ENCODE measurements around the gene TBRG4.

Gene TBRG4

DNA sequence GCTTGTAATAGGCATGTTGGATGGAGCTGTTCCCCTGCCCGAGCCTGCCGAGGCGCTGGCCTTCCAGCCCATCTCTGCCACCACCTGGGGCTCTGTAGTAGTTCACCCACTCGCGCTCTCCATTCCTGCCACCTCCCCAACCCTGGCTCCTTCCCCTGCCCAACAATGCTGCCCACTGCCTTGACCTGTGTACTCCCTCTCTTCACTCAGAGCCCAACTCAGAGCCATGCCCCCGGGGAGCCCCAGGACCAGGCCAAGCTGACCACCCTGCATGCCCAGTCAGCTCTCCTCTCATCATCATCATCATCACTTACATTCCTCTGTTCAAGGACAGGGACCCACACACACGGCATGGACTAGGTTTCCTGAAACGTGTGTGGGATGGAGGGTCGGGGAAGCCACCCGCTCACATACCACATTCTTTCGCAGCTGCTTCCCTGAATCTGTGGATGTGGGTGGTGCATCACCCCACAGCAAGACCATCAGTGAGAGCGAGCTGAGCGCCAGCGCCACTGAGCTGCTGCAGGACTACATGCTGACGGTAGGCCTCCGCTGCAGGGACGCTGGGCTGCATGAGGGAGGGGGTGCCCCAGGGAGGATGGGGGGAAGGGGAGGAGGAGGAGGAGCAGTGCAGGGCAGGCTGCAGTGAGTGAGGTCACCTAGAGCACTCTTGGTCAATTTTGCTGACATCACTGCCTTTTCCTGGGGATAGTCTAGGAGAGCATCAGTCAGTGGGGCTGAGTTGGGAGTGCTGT, 38.3 kb downstream of the TBRG4 start:
- DNase-seq = no peak

DNA sequence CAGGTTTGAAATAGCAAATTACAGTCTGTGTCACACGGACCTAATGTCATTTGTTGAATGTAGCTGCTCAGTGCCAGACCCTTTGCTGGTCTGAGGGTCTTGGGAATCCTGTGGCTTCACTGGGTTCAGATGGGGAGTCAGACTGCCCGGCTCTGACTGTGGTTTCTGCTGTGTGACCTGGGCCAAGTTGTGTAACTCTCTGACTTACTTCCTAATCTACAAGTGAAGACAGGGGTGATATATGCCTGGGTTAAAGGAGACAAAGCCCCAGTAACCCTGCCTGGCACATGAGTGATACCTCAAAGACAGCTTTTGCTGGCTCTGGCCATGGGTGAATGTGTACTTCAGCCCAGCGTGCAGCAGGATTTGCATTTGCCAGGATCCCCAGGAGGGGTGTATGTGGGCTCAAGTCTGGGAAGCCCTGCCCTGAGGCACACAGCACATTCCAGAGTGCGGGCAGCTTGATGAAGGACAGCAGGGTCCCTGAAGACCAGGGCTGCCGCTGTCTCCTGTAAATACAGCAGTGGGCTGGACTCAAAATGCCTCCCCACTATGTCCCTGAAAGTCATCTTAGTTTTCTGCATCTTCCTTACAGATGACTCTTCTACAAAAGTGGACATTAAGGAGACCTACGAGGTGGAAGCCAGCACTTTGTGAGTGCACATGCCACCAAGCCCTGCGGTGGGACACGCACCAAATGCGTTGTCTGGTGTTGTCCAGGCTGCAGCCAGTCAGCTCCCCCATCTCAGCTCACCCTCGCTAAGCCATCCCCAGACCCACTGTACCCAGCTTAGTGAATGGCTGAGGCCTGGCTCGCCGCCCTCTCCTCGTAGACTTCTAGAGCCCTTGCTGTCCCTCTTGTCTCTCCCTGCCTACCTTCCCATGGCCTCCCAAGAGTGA, 39.1 kb downstream of the TBRG4 start:
- DNase-seq = no peak

DNA sequence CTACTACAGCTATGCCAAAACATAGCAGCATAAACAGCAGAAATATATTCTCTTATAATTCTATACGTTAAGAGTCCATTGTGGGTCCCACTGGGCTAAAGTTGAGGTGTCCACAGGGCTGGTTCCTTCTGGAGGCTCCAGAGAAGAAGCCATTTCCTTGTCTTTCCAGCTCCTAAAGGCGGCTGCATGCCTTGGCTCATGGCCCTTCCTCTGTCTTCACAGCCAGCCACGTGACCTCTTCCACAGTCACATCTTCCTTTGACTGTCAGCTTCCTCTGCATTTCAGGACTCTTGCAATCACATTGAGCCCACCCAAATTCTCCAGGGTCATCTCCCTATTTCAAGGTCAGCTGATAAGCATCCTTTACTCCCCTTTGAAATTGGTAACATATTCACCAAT, 40.0 kb downstream of the TBRG4 start:
- DNase-seq = no peak

DNA sequence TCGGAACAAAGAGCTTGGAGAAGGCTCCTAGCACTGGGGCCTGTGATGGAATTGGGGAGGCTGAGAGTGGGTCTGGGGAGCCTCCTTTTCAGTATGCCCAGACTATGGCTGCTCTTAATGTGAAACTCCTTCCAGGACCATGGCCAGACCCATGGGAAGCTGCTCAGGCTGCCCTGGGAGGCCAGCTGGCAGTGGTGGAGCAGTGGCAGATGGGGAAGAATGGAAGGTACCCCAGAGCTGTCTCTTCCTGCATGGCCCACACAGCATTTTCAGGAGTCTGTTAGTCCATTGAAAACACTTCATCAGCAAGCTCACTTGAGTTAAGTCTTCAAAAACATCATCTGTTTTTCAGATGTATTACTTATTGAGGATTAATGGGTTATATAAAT, 41.2 kb downstream of the TBRG4 start:
- no peak for DNase-seq

DNA sequence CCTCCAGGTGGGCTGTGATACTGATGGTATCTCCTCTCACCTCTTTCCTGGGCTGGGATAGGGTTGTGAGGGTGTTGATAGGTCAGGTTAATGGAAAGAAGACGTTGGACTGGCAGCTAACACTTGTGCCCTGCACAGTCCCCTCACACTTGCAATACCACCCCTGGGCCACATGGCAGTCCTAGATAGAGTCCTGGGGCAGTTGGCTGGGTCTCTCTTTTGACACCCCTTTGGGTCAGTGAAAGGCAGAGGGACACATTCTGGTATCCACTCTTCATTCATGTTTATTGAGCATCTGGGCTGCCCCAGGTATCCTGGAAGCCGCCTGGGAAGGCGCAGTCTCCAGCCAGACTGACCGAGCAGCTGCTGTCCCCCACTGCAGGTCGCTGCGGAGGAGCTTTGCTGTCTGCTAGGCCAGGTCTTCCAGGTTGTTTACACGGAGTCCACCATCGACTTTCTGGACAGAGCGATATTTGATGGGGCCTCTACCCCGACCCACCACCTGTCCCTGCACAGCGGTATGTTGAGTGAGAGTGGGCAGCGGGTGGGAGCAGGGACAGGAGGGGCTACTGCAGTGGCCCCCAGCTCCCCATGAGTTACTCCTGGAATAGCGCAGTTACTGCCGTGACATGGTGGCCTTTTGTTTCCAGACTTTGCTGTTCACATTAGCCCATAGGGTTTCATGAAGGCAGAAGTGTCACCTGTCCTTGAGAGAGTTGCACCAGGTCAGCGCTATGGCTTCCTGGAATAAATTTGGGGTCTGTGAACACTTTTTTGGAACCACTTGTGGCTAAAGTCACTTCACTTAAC, 41.8 kb downstream of the TBRG4 start:
- DNase-seq = no peak

DNA sequence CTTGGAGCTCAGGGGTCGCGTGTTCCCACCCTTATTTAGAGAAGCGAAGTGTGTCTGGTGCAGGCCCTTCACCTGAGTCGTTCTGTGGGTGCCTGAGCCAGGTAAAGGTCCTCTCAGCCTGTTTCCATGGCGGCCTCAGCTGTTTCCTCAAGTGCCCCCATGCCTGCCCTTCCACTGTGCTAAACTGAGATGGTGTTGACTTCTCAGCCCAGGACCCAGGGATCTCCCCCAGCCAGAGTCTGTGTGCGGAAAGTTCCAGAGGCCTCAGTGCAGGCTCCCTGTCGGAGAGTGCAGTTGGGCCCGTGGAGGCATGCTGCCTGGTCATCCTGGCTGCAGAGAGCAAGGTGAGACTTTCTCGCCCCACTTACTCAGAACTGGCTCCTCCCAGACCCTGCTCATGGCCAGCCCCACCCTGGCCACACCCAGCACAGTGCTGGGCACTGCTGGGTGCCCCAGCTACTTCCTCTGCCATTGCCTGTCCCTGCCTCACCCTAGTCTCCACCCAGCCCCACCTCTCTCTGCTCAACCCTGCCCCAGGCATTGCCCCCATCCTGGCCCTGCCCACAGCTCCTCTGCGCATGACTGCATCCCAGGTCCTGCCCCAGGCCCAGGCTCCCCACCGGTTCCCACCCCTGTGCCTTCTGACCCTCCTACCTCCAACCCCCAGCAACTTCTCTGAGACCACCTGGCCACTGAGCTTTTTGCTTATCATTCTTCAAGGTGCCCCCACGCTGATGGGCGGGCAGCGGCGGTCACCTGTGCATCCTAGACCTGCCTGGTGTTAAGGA, 43.1 kb downstream of the TBRG4 start:
- DNase-seq = no peak

DNA sequence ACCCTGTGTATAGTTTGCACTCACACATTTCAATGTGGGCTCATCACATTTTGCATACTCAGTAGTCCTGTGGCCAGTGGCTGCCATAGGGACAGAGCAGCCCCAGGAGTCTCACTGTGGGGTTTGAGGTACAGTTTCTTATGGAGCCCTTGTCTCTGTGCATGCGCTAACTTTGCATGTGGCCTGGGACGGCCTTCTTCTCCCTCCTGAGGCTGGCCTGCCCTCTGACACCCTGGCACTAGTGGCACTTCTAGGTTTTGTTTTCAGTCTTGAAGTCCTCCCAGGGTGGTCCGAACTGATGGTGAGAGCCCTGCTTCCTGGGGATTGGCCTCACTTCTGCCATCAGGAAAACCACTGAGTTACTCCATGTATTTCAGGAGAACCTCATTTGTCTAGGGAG, 43.9 kb downstream of the TBRG4 start:
- DNase-seq = no peak

DNA sequence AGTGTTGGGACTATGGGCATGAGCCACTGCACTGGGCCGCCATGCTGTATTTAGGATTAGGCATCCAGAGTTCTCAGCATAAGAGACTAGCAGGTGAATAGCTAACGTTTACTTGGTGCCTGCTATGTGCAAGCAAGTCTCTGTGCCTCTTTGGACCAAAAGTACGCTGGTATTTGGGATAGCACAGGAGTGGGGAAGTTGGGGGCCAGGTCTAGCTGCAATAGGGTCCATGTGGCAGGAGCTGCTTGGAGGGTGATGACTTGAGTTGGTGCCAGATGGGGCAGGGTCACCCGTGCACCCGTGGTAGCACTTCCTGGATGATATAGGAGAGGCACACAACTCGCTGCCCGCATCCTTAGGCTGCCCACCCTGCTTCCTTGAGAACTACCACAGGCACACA, 45.1 kb downstream of the TBRG4 start:
- no peak for DNase-seq

DNA sequence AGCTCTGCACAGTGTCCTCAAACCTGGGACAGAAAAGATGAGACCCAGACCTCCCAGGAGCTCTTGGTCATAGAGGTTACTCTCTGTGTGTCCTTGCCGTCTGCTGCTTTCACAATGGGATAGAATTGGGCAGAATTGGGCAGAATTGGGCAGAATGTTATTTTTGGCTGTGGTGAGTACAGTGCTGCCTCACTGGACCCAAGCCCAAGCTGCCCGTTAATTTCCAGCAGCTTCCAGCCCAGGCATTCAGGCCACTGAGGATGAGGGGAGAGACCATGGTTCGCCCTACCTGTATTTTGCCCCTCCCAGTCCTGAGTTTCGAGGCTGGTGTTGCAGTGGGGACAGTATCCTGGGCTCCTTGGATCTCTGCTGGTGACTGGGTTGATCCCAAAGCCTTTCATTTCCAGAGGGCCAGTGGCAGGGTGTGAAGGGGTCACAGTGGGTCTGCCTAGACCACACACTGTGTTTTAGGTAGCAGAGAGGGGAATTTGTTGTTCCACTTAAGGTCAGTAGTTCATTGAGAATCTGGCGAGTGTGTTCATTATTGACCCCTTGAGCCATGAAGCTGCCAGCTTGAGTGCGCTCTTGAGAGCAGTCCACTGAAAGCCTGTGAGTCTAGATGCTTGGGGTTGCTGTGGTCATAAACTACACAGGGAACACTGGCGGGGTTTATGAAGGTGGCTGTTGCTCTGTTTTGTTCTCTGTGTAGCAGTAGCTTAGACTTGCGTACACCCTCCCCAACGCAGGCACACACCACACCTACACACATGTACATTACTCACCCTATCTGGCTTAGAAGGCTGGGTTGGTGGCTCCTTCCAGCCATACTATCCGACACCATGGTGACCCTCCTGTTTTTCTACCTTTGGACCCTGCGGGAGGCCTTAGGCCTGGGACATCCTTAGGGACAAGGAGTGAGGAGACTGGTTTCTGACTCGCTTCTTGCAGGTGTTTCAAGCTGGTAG, 46.2 kb downstream of the TBRG4 start:
- no peak for DNase-seq

DNA sequence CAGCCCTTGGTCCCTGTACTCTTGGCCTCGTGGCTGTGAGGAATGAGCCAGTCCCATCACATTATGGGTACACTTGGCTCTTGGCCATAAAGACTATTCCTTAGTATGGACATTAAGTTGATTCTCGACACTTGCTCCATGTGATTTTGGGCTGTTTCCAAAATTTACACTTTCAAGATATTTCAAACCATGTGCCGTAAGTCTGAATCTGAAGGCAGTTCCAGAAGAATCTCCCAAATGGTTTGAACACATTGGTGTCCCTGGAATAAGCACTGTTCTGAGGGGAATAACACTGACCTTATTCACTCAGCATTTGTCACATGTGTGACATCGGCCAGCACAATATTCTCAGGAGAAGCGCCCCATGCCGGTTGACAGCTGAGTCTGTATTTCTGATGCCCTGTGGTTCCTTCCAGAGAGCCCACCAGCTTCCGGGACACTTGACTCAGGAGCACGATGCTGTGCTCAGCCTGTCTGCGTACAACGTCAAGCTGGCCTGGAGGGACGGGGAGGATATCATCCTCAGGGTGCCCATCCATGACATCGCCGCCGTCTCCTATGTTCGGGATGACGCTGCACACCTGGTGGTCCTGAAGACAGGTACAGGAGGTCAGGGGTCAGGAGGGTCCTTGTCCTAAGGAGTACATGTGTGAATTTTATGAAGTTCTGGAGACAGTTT, 47.3 kb downstream of the TBRG4 start:
- DNase-seq = no peak

DNA sequence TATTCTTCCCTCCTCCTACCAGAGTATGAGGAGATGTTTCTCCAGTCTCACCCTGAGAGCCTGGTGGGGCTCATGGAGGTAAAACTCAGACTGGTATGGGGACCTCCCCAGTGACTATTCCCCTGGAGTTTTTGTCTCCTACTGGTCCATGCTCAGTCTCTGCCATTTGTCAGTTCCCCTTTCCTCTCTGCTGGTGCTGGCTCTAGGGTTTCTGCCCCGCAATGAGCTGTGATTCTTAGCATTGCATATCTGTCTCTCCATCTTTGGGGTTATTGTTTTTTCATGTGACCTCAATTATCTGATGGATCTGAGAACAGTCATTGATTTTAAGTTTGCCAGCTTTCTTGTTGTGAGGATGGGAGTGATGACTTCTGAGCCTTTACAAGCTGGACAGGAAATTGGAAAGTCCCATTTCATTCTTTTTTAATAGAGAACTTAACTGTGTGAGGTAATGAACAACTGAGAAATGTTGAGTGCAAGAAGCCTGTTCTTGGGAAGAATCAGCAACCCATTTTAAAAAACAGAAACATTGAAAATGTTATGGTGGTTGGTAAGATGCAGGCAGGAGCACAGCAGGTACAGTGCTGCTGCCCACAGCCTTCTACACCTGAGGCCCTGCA, 49.6 kb downstream of the TBRG4 start:
- no peak for DNase-seq

DNA sequence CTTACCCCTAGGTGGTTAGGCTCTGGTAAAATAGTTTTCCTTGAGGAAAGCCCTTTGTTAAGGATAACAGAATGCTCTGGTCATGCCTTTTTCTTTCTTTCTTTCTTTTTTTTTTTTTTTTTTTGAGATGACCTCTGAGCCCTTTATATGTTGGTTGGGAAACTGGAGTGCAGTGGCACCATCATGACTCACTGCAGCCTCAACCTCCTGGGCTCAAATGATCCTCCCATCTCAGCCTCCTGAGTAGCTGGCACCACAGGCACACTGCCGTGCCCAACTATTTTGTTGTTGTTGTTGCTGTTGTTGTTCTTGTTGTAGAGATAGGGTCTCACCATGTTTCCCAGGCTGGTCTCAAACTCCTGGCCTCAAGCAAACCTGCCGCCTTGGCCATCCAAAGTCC, 50.1 kb downstream of the TBRG4 start:
- DNase-seq = no peak

DNA sequence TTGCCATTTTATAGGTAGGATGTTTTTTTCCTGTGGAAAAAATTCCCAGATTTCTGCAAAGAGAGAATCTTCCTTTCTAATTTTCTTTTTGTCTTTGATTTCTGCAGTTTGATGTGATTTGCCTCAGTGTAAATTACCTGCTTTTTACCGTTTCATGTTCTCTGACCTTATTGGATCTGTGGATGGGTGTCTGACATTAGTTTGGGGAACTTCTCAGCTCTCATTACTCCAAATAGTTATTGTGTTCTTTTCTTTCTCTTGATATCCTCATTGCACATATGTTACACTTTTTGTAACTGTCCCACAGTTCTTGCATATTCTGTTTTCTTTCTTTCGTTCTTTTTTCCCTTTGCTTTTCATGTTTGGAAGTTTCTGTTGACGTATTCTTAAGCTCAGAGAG, 51.2 kb downstream of the TBRG4 start:
- DNase-seq = no peak

DNA sequence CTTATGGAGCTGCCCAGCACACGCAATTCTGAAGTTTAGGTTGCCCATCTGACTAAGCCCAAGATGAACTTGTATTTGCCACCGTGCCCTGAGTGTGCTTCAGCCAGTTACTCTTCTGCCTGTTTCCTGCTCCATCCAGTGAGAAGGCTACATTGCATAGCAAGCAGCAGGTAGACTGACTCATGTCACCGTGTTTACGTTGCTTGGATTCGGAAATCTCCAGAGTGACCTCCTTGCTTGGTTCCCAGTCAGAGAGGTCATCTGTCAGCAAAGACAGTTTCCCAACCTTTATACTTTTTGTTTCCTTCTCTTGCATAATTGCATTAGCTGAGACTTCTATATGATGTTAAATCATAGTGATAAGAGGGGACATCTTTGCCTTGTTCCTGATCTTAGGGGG, 53.6 kb downstream of the TBRG4 start:
- no peak for DNase-seq

DNA sequence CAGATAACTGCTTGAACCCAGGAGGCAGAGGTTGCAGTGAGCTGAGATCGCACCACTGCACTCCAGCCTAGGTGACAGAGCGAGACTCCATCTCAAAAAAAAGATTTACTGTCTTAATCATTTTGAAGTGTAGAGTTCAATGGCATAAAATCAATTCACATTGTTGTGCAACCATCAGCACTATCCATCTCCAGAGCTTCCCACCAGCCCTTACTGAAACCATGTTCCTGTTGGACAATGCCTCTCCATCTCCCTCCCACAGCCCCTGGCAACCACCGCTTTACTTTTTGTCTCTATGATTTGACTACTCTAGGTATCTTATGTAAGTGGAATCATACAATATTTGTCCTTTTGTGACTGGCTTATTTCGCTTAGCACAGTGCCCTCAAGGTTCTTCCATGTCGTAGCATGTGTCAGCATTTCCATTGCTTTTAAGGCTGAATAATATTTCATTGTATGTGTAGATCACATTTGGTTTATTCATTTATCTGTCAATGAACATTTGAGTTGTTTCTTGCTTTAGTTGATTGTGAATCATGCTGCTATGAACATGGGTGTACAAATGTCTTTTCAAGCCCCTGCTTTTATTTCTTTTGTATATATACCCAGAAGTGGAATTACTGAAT, 55.8 kb downstream of the TBRG4 start:
- DNase-seq = no peak

DNA sequence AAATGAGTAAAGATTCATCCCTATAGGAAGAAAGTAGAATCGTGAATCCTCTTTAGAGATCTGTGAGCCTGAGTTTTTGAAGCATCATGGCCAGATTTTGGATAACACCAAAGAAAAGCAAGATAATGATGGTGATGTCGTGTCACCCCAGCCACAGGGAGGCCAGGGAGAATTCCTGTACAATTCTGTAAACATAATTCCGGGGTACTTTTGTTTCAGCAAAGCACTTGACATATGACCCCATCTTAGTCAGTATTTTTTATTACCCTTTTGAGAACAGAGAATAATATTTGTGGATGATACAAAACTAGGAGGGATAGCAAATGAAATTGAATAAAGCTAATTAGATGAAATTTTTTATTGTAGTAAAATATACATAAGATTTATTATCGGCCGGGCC, 56.5 kb downstream of the TBRG4 start:
- no peak for DNase-seq

DNA sequence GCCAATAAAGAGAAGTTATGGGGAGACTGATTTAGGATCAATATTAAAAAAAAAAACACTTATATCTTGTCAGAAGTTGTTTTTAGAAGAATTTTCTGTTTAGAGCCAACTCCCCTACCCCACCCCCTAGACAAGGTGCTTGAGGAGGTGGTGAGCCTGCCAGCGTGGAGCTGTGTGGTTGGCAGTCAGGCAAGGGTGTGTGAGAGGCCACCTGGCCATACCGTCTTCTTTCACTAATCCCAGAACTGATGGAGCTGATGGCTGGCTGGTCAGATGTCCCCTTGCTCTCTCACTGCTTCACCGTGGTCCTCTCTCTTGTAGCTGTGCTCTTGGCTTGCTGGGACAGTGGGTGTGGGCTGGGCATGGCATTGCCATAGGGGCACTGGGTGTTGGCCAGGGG, 57.1 kb downstream of the TBRG4 start:
- no peak for DNase-seq

DNA sequence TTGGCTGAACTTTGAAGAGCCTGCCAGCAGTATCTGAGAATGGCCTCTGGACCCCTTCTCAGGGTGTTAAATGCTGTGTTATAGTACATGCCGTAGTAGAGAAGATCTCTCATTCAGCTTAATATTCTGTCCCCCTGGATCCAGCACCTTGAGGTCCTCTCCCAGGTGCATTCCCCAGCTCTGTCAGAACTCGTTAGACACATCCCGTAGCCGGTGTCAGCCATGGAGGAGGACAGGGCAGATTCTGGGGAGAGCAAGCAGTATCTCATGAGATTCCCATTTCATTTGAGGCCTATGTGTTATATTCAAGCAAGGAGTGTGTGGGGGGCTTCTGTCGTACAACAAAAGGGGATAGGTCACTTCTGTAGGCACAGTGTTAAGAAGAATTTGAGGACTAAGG, 57.6 kb downstream of the TBRG4 start:
- DNase-seq = no peak

DNA sequence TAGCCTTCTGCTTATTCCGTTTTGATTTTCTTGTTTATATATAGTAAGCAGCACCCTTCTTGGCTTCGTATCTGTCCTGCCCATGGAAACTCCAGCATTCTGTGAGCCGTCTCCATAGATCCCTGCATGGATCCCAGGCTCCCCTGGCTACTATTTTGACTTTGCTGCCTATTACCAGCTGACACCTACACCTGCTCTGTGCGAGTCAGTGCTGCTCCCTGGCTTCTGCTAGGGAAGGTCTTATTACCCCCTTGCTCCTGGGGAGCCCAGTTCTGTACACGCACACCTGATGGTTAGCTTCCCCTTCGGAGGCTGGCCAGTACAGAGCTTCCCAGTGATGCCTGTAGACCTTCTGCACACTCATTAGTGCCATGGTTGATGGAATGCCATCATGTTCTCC, 58.1 kb downstream of the TBRG4 start:
- DNase-seq = no peak

DNA sequence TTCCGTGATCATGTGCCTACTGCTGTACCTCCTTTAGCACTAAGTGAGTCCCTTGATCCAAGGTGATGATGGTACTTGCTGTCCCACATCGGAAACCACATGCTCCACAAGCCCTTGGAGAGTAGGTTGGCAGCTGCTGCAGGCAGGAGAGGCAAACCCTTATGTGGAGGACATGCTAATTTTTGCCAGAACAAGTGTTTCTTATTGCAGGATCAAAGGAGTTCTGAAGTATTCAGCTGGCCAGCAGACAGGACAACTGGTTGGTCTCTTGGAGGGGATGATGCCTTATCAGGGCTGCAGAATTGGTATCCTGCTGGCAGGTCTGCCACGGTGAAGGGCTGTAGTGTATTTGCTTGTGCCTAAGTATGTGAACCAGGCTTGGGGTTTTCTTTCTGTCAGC, 59.5 kb downstream of the TBRG4 start:
- no peak for DNase-seq

All from activated CD4-positive, alpha-beta T cell treated with anti-CD3 and anti-CD28 coated beads, Interleukin-2, amount 50 U/mL, for 48 hours (primary cell).